ENCODE results near the gene NSUN2.
A peak's percentile ranks its signal among the peaks of the same experiment; 100 is the strongest.

Gene NSUN2

GRCh38 chr5:6602441-6602840 is 30.4 kb downstream of the NSUN2 start:
- no peak for DNase-seq

GRCh38 chr5:6601816-6602215 is 31.0 kb downstream of the NSUN2 start:
- DNase-seq: no peak

GRCh38 chr5:6601271-6601670 is 31.6 kb downstream of the NSUN2 start:
- no peak for DNase-seq

- no peak for DNase-seq
Measured at GRCh38 chr5:6599739-6600138, 33.1 kb downstream of the NSUN2 start.

- DNase-seq: no peak
Measured at GRCh38 chr5:6598351-6598900, 34.4 kb downstream of the NSUN2 start.

- DNase-seq: no peak
Measured at GRCh38 chr5:6597557-6597956, 35.3 kb downstream of the NSUN2 start.

- DNase-seq: no peak
Measured at GRCh38 chr5:6596388-6596787, 36.5 kb downstream of the NSUN2 start.

- no peak for DNase-seq
Measured at GRCh38 chr5:6595405-6595804, 37.4 kb downstream of the NSUN2 start.

- DNase-seq: no peak
Measured at GRCh38 chr5:6594066-6594465, 38.8 kb downstream of the NSUN2 start.

GRCh38 chr5:6593148-6594016 is 39.5 kb downstream of the NSUN2 start:
- DNase-seq: no peak

GRCh38 chr5:6592601-6593000 is 40.2 kb downstream of the NSUN2 start:
- no peak for DNase-seq

- DNase-seq: no peak
Measured at GRCh38 chr5:6591671-6592288, 41.1 kb downstream of the NSUN2 start.

- no peak for DNase-seq
Measured at GRCh38 chr5:6590581-6590980, 42.3 kb downstream of the NSUN2 start.

- DNase-seq: no peak
Measured at GRCh38 chr5:6587171-6587570, 45.7 kb downstream of the NSUN2 start.

GRCh38 chr5:6586647-6587042 is 46.2 kb downstream of the NSUN2 start:
- DNase-seq: no peak

GRCh38 chr5:6585939-6586646 is 46.8 kb downstream of the NSUN2 start:
- no peak for DNase-seq

- DNase-seq: no peak
Measured at GRCh38 chr5:6585168-6585567, 47.7 kb downstream of the NSUN2 start.

- DNase-seq: no peak
Measured at GRCh38 chr5:6584727-6585126, 48.1 kb downstream of the NSUN2 start.

GRCh38 chr5:6584101-6584645 is 48.7 kb downstream of the NSUN2 start:
- DNase-seq: no peak

- peak; percentile 55 for DNase-seq
Measured at GRCh38 chr5:6583049-6583880, 49.6 kb downstream of the NSUN2 start.

GRCh38 chr5:6582507-6583048 is 50.3 kb downstream of the NSUN2 start:
- peak; percentile 69 for DNase-seq
